Activated CD4-positive, CD25-positive, alpha-beta regulatory T cell treated with anti-CD3 and anti-CD28 coated beads, Interleukin-2, amount 50 U/mL, for 16 hours (primary cell): ENCODE data around the gene GPX6.
"Not testable (repeated sequence)": the region's sequence is repeated elsewhere in the genome, so short reads cannot be mapped to it uniquely, and the experiment has no call there.

Source experiments
- DNase-seq: peaks from one replicate; pipeline ENCODE4 v3.0.0-alpha.2; 2020; ENCODE audit warnings: low read depth, low spot score

Gene GPX6

DNA sequence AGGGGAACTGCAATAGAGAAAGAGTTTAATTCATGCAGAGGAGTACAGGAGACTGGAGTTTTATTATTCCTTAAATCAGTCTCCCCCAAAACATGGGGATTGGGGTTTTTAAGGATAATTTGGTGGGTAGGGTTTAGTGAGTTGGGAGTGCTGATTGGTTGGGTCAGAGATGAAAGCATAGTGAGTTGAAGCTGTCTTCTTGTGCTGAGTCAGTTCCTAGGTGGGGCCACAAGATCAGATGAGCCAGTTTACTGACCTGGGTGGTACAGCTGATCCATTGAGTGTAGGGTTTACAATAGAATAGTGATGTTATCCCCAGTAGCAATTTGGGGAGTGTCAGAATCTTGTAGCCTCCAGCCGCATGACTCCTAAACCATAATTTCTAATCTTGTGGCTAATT is 29.1 kb downstream of the GPX6 start:
- no peak for DNase-seq

DNA sequence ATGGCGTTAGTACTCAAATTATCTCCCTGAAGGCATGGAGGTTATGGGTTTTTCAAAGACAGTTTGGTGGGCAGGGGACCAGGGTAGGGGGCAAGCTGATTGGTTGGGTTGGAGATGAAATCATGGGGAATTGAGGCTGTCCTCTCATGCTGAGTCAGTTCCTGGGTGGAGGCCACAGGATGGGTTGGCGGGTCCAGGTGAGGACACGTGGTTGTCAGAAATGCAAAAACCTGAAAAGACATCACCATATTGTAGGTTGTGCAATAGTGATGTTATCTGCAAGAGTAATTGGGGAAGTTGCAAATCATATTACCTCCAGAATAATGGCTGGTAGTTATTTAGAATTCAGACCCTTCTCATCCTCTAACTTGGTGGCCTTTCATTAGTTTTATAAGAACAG is 30.1 kb downstream of the GPX6 start:
- no peak for DNase-seq

DNA sequence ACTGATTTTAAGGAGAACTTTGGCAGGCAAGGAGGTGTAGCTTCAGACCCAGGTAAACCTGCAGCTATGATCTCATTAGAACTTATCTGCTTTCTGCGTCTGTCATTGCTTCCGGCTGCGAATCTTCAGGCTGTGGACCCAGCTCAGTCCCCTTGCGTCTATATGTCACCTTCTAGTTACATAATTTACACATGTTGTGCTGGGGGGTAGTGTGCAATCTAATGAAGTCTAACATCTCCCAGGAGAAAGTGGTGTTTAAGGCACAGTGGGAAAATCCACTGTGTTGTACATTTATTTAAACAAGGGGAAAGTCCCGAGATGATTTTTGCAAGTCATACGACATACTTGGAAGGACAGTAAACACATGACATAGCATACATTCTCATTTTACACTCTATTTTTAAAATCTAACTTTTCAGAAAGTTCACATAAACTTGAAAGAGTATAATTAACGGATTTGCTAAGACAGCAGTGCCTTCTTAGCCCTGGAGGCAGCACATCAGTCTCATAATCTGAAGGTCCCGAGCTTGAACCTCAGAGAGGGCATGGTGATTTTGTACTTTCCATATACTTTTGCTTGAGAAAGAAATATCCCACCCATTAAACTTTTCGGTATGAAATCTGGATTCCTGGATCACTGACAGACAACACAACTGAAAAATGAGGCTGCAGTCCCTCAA is 35.2 kb downstream of the GPX6 start:
- DNase-seq, result no peak

DNA sequence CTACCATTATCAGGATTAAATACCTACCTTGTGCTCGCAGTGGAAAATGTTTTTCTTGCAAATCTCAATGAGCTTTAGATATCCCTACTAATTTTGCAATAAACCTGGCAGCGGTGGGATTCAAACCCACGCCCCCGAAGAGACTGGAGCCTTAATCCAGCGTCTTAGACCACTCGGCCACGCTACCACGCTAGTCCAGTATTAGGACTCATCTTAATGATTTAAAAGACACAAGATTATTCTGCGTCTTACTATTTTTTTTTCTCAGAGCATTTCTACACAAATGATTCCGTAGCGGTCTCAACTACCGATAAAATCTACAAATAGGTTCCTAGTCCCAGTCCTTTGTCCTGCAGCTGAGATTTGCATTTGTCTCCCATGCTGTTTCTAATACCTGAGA is 37.1 kb downstream of the GPX6 start:
- DNase-seq, result no peak

GRCh38 chr6:28474441-28475219 is 41.0 kb downstream of the GPX6 start:
- no peak for DNase-seq

- DNase-seq, result not testable (repeated sequence)
Observed at GRCh38 chr6:28469153-28469745, 46.3 kb downstream of the GPX6 start.

- no peak for DNase-seq
Observed at GRCh38 chr6:28468056-28468455, 47.5 kb downstream of the GPX6 start.

DNA sequence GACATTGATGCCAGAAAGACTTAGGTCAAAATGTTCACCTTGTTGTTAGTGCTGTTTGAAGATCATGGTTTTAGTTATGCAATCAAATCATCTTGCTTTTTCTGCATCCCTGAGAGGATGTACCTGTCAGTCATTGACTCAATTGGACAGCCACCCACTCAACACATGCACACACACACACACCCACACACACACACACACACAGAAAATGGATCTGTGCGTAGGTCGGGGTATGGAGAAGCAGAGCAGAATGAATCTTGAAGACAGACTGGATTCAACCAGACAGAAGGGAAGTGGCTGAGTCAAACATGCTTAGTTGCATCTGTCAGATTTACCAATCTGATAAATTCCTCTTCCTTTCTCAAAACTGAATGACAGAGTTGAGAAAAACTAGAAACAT is 53.2 kb downstream of the GPX6 start:
- DNase-seq, result no peak

- DNase-seq, result no peak
Observed at GRCh38 chr6:28458568-28458967, 57.0 kb downstream of the GPX6 start.
